Panc1 (cell line): ENCODE data around the gene FAM131B. TPM values are rescaled to one million over a fixed set of nuclear protein-coding genes. Genes with fewer than 3 reads are reported as not detected.
A peak's percentile ranks its signal among the peaks of the same experiment; 100 is the strongest.

Source experiments
- ATAC-seq: fragments of 200-7000 bp; cut with Tn5 transposase; 2 replicates; pipeline ENCODE4 v1.9.1; 2020; ENCODE audit warnings: mild to moderate bottlenecking, moderate library complexity
- BruUV-seq: library from RNA; stranded (reverse); fragments of 400-500 nt; replicated peaks from 2 replicates; lab custom pipeline; 2021; lab: Mats Ljungman, UMichigan
- CTCF ChIA-PET: fragments of 300-600 bp; sonication (Branson Sonifier 250); formaldehyde crosslinking; loops from one replicate; lab custom pipeline; 2022; ENCODE audit warnings: antibody characterized with exemption; lab: Charles Lee
- POLR2A ChIA-PET: fragments of 300-600 bp; sonication (Branson Sonifier 250); formaldehyde crosslinking; loops from one replicate; lab custom pipeline; 2022; ENCODE audit warnings: antibody characterized with exemption; lab: Charles Lee
- DNase-seq: peaks from one replicate; pipeline ENCODE4 v3.0.0-alpha.2; 2010; ENCODE audit warnings: low read depth, low spot score
- H3K27ac ChIP-seq: 2 replicates; pipeline ENCODE4 v1.5.1; 2011; ENCODE audit warnings: mild to moderate bottlenecking, low read length, inconsistent platforms
- H3K27me3 ChIP-seq: fragments of 200-500 bp; sonication (Bioruptor generic); 2 replicates; pipeline ENCODE4 v1.6.0; 2014; ENCODE audit warnings: low read length, inconsistent platforms; ENCODE audit not compliant: control insufficient read depth, insufficient read depth
- H3K36me3 ChIP-seq: fragments of 200-500 bp; sonication (Bioruptor generic); 2 replicates; pipeline ENCODE4 v1.5.1; 2014; ENCODE audit warnings: inconsistent platforms, mild to moderate bottlenecking, low read length, moderate library complexity; ENCODE audit not compliant: control insufficient read depth, insufficient read depth
- H3K4me1 ChIP-seq: 2 replicates; pipeline ENCODE4 v1.5.1; 2011; ENCODE audit warnings: inconsistent platforms, mild to moderate bottlenecking, low read length, moderate library complexity; ENCODE audit not compliant: control insufficient read depth, insufficient read depth
- H3K4me3 ChIP-seq, 2 experiments: 2 replicates each; pipeline ENCODE4 v1.5.1; 2011 to 2012; ENCODE audit warnings: low read depth in 2 of 2, low read length in 2 of 2, mild to moderate bottlenecking in 2 of 2, inconsistent platforms in 1 of 2, moderate library complexity in 1 of 2
- H3K9me3 ChIP-seq: fragments of 200-500 bp; sonication (Bioruptor generic); 2 replicates; pipeline ENCODE4 v1.5.1; 2014; ENCODE audit warnings: low read depth, mild to moderate bottlenecking, inconsistent platforms, low read length, moderate library complexity; ENCODE audit not compliant: control insufficient read depth, insufficient read depth
- POLR2AphosphoS5 ChIP-seq: IDR thresholded peaks from 2 replicates; pipeline ENCODE4 v1.6.1; 2012; ENCODE audit warnings: mild to moderate bottlenecking, low read depth, low read length, moderate library complexity
- REST ChIP-seq, 2 experiments: IDR thresholded peaks; 2 replicates each; pipeline ENCODE4 v1.6.1; 2011 to 2012; ENCODE audit warnings: low read depth in 2 of 2, control low read depth in 1 of 2, low read length in 1 of 2, mild to moderate bottlenecking in 1 of 2, moderate library complexity in 1 of 2; ENCODE audit not compliant: insufficient read depth in 1 of 2
- SIN3A ChIP-seq: IDR thresholded peaks from 2 replicates; pipeline ENCODE4 v1.6.1; 2012; ENCODE audit warnings: low read depth, mild to moderate bottlenecking, low read length, moderate library complexity, borderline replicate concordance; ENCODE audit not compliant: insufficient read depth
- TCF7L2 ChIP-seq: IDR thresholded peaks from 2 replicates; pipeline ENCODE4 v1.6.1; 2011; ENCODE audit warnings: mild to moderate bottlenecking, low read depth, low read length, inconsistent platforms
- in situ Hi-C: cut with HindIII; loops from 2 replicates; pipeline ENCODE4 v1.10.0; 2016; ENCODE audit warnings: low sequenced_read_pairs, low pct_unique_long_range_greater_than_20kb
- intact Hi-C: fragments of 100-400 bp; cut with micrococcal nuclease; formaldehyde crosslinking; loops from one replicate; pipeline ENCODE4 v1.10.0; 2022; ENCODE audit not compliant: unreplicated experiment
- total RNA-seq: library from RNA; stranded (reverse); gene quantifications from one replicate; pipeline ENCODE4 v1.2.1, GENCODE V29; 2021; ENCODE audit not compliant: unreplicated experiment
- TF ChIP-seq, protein P1 (sequence below): fragments of 450-650 bp; IDR thresholded peaks from 2 replicates; pipeline ENCODE4 v1.5.1; 2017; ENCODE audit warnings: mild to moderate bottlenecking

Gene FAM131B
- total RNA-seq, 1 experiment from 2014 or later = 1.5 TPM

DNA sequence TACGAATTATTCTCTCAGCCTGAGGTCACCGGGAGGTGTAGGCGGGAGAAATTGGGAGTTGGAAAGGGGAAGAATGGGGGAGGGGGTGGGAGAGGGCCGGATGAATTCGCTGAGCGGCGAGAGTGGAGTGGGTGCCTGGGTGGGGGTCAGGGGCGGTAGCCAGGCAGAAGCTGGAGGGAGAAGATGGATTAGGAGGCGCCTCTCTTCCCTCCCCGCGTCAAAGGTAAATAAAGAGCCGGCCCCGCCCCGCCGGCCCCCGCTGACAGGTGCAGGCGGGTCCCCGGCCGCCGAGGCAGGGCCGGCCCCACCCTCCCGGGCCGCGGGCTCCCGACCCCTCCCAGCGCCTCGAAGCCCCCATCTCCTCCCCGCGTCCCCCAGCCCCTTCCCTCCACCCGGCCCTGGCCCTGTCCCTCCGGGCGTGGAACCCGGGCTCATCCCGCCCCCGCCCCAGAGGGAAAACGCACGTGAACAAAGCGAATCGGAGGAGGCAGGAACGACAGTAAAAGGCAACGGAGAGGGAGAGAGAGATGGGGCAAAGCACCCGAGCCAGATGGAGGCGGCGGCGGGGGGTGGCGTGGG lies 872 bp downstream of the FAM131B start:
- DNase-seq = no peak
- intact Hi-C loops = no loop called here
- Histone ChIP-seq H3K36me3 (no peaks in the 10 kb centered on the region), H3K27ac (no peak overlapping the region), H3K4me3 (peak overlapping the region; percentile 44 to 51), H3K9me3 (no peaks in the 10 kb centered on the region), H3K27me3 (peaks cover 25% of the 10 kb centered on the region), H3K4me1 (no peaks in the 10 kb centered on the region)
- no peak for ATAC-seq
- CTCF ChIA-PET = no interaction called here
- POLR2A ChIA-PET = interaction anchor here (0.6 kb wide), 1 partner anchor 573 kb away, joined by 18 read pairs; no protein-coding TSS in a partner anchor
- TF ChIP-seq TCF7L2 = no peak
- TF ChIP-seq, protein P1, sequence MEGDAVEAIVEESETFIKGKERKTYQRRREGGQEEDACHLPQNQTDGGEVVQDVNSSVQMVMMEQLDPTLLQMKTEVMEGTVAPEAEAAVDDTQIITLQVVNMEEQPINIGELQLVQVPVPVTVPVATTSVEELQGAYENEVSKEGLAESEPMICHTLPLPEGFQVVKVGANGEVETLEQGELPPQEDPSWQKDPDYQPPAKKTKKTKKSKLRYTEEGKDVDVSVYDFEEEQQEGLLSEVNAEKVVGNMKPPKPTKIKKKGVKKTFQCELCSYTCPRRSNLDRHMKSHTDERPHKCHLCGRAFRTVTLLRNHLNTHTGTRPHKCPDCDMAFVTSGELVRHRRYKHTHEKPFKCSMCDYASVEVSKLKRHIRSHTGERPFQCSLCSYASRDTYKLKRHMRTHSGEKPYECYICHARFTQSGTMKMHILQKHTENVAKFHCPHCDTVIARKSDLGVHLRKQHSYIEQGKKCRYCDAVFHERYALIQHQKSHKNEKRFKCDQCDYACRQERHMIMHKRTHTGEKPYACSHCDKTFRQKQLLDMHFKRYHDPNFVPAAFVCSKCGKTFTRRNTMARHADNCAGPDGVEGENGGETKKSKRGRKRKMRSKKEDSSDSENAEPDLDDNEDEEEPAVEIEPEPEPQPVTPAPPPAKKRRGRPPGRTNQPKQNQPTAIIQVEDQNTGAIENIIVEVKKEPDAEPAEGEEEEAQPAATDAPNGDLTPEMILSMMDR = no peak
- no peak for TF ChIP-seq POLR2AphosphoS5
- TF ChIP-seq SIN3A = no peak
- in situ Hi-C loops = no loop called here
- no TSS peak for BruUV-seq

DNA sequence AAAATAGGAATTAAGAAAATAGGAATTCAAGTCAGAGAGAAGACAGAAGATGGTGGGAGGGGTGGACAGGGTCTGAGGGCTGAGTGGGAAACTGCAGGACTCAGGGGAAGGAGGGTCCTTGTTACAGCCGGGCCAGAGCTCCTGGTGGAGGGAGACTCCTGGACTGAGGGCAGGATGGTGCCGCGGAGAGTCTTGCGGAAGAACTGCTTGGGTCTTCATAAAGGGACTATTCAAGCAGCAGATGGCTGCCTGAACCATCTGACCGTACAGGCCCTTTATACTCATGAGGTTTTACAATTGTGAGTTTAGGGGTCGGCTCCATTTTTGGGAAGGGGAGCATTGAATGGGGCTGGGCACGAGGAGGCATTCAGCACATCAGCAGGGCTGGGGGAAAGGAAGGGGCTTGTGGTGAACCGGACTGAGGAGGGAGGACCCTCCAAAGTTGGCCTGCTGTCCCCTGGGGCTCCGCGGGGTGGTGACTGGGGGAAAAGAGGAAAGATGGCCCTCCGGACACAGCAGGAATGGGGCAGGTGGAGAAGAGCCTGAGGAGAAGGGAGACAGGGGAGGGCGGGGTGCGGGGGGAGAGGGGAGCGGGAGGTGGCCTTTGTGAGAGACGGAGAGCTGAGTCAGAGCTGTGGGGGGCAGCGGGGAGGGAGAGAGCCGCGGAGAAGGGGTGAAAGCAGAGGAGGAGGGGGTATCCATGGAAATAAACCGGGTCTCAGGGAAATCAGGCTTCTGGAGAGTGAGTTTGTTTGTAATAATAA lies 1.5 kb downstream of the FAM131B start:
- no peak overlapping the region; a peak in 1 of 4 replicates for H3K4me3 ChIP-seq
- in situ Hi-C loops = no loop called here
- intact Hi-C loops = no loop called here
- no peaks in the 10 kb centered on the region for H3K36me3 ChIP-seq
- H3K27ac ChIP-seq = no peak overlapping the region
- DNase-seq = no peak
- ChIA-PET POLR2A (no interaction called here), CTCF (interaction anchor here (0.6 kb wide), 1 partner anchor 38 kb away, joined by 6 read pairs; no protein-coding TSS in a partner anchor)
- no peak for ATAC-seq
- no TSS peak for BruUV-seq
- H3K4me1 ChIP-seq = no peaks in the 10 kb centered on the region
- TF ChIP-seq REST (IDR thresholded peaks at IDR 0.05; ENCODE audit: insufficient read depth in 1 of 2, low read depth in 2 of 2, low read length in 1 of 2) = no peak
- TF ChIP-seq POLR2AphosphoS5 = no peak
- no peak for TF ChIP-seq TCF7L2
- TF ChIP-seq, protein P1 = no peak
- no peak for TF ChIP-seq SIN3A
- H3K27me3 ChIP-seq = peaks cover 25% of the 10 kb centered on the region
- H3K9me3 ChIP-seq = no peaks in the 10 kb centered on the region
